HEK293 (cell line): Measurements from ENCODE around the gene CXXC4.
A peak's percentile ranks its signal among the peaks of the same experiment; 100 is the strongest.

Experiments
- CTCF ChIA-PET: fragments of 350-600 bp; formaldehyde crosslinking; extraction: SDS; loops from one replicate; lab custom pipeline; 2021; ENCODE audit warnings: antibody characterized with exemption; lab: Yijun Ruan, JAX
- POLR2A ChIA-PET: fragments of 300-600 bp; formaldehyde crosslinking; extraction: SDS; loops from one replicate; lab custom pipeline; 2020; ENCODE audit warnings: antibody characterized with exemption, inconsistent platforms; lab: Yijun Ruan, JAX
- H3K27ac ChIP-seq: fragments of 200-500 bp; sonication (Bioruptor generic); 2 replicates; pipeline ENCODE4 v1.5.1; 2014; ENCODE audit warnings: low read depth, low read length, control low read depth, inconsistent platforms; ENCODE audit errors: extremely low read depth
- H3K36me3 ChIP-seq, 2 experiments: fragments of 200-500 bp in 1 of 2; sonication (Bioruptor generic) in 1 of 2; 1 replicate in 1 of 2; 2 replicates in 1 of 2; pipeline ENCODE4 v1.5.1; 2014 to 2017; ENCODE audit warnings: inconsistent platforms in 2 of 2, low read length in 2 of 2; ENCODE audit not compliant: control insufficient read depth in 2 of 2, insufficient read depth in 1 of 2
- H3K4me1 ChIP-seq: fragments of 200-500 bp; sonication (Bioruptor generic); 2 replicates; pipeline ENCODE4 v1.5.1; 2014; ENCODE audit warnings: mild to moderate bottlenecking, low read length, inconsistent platforms; ENCODE audit not compliant: control insufficient read depth, insufficient read depth
- H3K4me3 ChIP-seq: 2 replicates; pipeline ENCODE4 v1.5.1; 2011; ENCODE audit warnings: low read depth, mild to moderate bottlenecking, control low read depth, low read length, moderate library complexity
- H3K9me3 ChIP-seq: fragments of 200-500 bp; sonication (Bioruptor generic); 2 replicates; pipeline ENCODE4 v1.5.1; 2014; ENCODE audit warnings: low read depth, low read length, inconsistent platforms; ENCODE audit not compliant: control insufficient read depth, insufficient read depth
- EGR2 ChIP-seq: fragments of 450-650 bp; formaldehyde crosslinking; IDR thresholded peaks from 2 replicates; pipeline ENCODE4 v1.5.1; 2016; ENCODE audit warnings: low read depth, missing biosample characterization, missing genetic modification characterization
- FEZF1 ChIP-seq: fragments of 450-650 bp; formaldehyde crosslinking; IDR thresholded peaks from 2 replicates; pipeline ENCODE4 v1.5.1; 2016; ENCODE audit warnings: missing biosample characterization, missing genetic modification characterization
- PRDM10 ChIP-seq: fragments of 450-650 bp; formaldehyde crosslinking; IDR thresholded peaks from 2 replicates; pipeline ENCODE4 v1.5.1; 2016; ENCODE audit warnings: missing biosample characterization, missing genetic modification characterization
- PRDM6 ChIP-seq: fragments of 450-650 bp; formaldehyde crosslinking; IDR thresholded peaks from 2 replicates; pipeline ENCODE4 v1.5.1; 2017; ENCODE audit warnings: missing biosample characterization, missing genetic modification characterization
- TRIM28 ChIP-seq: IDR thresholded peaks from 2 replicates; pipeline ENCODE4 v1.6.1; 2011; ENCODE audit warnings: low read length, control low read depth, borderline replicate concordance
- TSHZ1 ChIP-seq: fragments of 450-650 bp; formaldehyde crosslinking; IDR thresholded peaks from 2 replicates; pipeline ENCODE4 v1.5.1; 2016; ENCODE audit warnings: missing biosample characterization, missing genetic modification characterization, borderline replicate concordance
- ZBTB8A ChIP-seq: fragments of 450-650 bp; formaldehyde crosslinking; IDR thresholded peaks from 2 replicates; pipeline ENCODE4 v1.5.1; 2016; ENCODE audit warnings: missing biosample characterization, missing genetic modification characterization
- ZFHX2 ChIP-seq: fragments of 450-650 bp; formaldehyde crosslinking; conservative IDR thresholded peaks from 2 replicates; pipeline ENCODE4 v1.5.1; 2016; ENCODE audit warnings: missing biosample characterization, missing genetic modification characterization
- ZFP41 ChIP-seq: fragments of 450-650 bp; formaldehyde crosslinking; IDR thresholded peaks from 2 replicates; pipeline ENCODE4 v1.5.1; 2016; ENCODE audit warnings: missing biosample characterization, missing genetic modification characterization, borderline replicate concordance
- ZNF114 ChIP-seq: fragments of 450-650 bp; formaldehyde crosslinking; IDR thresholded peaks from 2 replicates; pipeline ENCODE4 v1.5.0; 2017; ENCODE audit warnings: missing biosample characterization, missing genetic modification characterization
- ZNF132 ChIP-seq: fragments of 450-650 bp; formaldehyde crosslinking; IDR thresholded peaks from 2 replicates; pipeline ENCODE4 v1.5.1; 2017; ENCODE audit warnings: missing biosample characterization, missing genetic modification characterization, borderline replicate concordance
- ZNF133 ChIP-seq: fragments of 450-650 bp; formaldehyde crosslinking; IDR thresholded peaks from 2 replicates; pipeline ENCODE4 v1.5.1; 2016; ENCODE audit warnings: missing biosample characterization, missing genetic modification characterization
- ZNF175 ChIP-seq: fragments of 450-650 bp; formaldehyde crosslinking; IDR thresholded peaks from 2 replicates; pipeline ENCODE4 v1.5.1; 2016; ENCODE audit warnings: missing biosample characterization, missing genetic modification characterization
- ZNF248 ChIP-seq: fragments of 450-650 bp; formaldehyde crosslinking; IDR thresholded peaks from 2 replicates; pipeline ENCODE4 v1.5.1; 2017; ENCODE audit warnings: missing biosample characterization, missing genetic modification characterization
- ZNF394 ChIP-seq: fragments of 450-650 bp; formaldehyde crosslinking; IDR thresholded peaks from 2 replicates; pipeline ENCODE4 v1.5.1; 2016; ENCODE audit warnings: missing biosample characterization, missing genetic modification characterization, mild to moderate bottlenecking, moderate library complexity, borderline replicate concordance
- ZNF416 ChIP-seq: fragments of 450-650 bp; formaldehyde crosslinking; IDR thresholded peaks from 2 replicates; pipeline ENCODE4 v1.5.1; 2016; ENCODE audit warnings: missing biosample characterization, missing genetic modification characterization
- ZNF654 ChIP-seq: fragments of 450-650 bp; formaldehyde crosslinking; IDR thresholded peaks from 2 replicates; pipeline ENCODE4 v1.5.1; 2016; ENCODE audit warnings: low read depth, missing biosample characterization, missing genetic modification characterization
- ZNF837 ChIP-seq: fragments of 450-650 bp; formaldehyde crosslinking; IDR thresholded peaks from 2 replicates; pipeline ENCODE4 v1.5.1; 2016; ENCODE audit warnings: missing biosample characterization, missing genetic modification characterization
- ZSCAN18 ChIP-seq: fragments of 450-650 bp; formaldehyde crosslinking; IDR thresholded peaks from 2 replicates; pipeline ENCODE4 v1.5.1; 2016; ENCODE audit warnings: missing biosample characterization, missing genetic modification characterization
- TF ChIP-seq, protein P1 (sequence below): fragments of 450-650 bp; formaldehyde crosslinking; IDR thresholded peaks from 2 replicates; pipeline ENCODE4 v1.5.1; 2016; ENCODE audit warnings: missing biosample characterization, missing genetic modification characterization
- TF ChIP-seq, protein P2 (sequence below): sonication (generic); formaldehyde crosslinking; IDR thresholded peaks from 2 replicates; pipeline ENCODE4 v1.8.1; 2022; ENCODE audit warnings: mild to moderate bottlenecking, moderate library complexity, missing genetic modification reagents

Gene CXXC4

DNA sequence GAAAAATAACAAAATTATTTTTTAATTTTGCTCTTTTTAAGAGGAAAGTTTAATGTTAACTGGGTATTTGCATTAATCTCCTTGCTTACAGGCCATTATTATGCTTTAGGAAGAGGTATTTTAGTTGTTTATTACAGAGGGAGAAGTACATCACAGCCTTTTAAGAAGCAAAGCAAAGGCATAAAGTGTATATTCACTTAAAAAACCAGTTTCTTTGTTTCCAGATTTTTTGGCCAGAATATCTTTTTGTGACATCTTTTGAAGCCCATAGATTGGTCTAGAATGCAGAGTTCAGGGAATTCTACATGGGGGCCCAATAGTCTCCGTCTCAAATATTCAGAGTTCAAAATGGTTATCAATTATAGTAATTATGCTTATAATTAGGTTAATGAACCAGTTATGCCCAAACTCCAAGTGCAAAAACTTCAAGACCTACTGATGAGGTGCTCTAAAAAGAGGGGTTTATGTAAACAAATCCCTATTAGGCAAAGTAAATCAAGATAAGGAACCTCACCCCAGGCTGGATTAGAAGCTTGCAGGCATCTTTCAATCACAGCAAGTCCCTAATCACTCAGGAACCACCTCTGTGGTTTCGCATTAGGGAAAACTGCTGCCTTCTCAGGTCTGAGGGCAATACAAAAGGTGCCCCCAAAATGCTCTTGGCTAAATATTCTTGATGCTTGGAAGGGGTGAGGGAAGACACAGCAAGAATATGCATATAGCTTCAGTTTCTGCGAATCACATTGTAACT is 1.4 kb downstream of the CXXC4 start:
- H3K36me3 ChIP-seq: no peaks in the 10 kb centered on the region
- POLR2A ChIA-PET: no interaction called here
- TF ChIP-seq ZNF654 (tag by site-specific recombination) (no peak), ZNF837 (no peak), TSHZ1 (no peak), ZNF248 (tag by site-specific recombination) (no peak), ZNF114 (tag by site-specific recombination) (no peak), ZSCAN18 (no peak), ZBTB8A (no peak), ZNF133 (tag by site-specific recombination) (no peak), ZNF132 (no peak), TRIM28 (no peak), ZNF175 (no peak)
- TF ChIP-seq, protein P1, sequence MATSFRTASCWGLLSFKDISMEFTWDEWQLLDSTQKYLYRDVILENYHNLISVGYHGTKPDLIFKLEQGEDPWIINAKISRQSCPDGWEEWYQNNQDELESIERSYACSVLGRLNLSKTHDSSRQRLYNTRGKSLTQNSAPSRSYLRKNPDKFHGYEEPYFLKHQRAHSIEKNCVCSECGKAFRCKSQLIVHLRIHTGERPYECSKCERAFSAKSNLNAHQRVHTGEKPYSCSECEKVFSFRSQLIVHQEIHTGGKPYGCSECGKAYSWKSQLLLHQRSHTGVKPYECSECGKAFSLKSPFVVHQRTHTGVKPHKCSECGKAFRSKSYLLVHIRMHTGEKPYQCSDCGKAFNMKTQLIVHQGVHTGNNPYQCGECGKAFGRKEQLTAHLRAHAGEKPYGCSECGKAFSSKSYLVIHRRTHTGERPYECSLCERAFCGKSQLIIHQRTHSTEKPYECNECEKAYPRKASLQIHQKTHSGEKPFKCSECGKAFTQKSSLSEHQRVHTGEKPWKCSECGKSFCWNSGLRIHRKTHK (tag by site-specific recombination): no peak
- TF ChIP-seq, protein P2, sequence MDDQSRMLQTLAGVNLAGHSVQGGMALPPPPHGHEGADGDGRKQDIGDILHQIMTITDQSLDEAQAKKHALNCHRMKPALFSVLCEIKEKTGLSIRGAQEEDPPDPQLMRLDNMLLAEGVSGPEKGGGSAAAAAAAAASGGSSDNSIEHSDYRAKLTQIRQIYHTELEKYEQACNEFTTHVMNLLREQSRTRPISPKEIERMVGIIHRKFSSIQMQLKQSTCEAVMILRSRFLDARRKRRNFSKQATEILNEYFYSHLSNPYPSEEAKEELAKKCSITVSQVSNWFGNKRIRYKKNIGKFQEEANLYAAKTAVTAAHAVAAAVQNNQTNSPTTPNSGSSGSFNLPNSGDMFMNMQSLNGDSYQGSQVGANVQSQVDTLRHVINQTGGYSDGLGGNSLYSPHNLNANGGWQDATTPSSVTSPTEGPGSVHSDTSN (CRISPR knock-in tag): no peak
- TF ChIP-seq, all 188 proteins: peak for 0
- Histone ChIP-seq H3K9me3 (no peaks in the 10 kb centered on the region), H3K27ac (no peak overlapping the region), H3K4me1 (no peaks in the 10 kb centered on the region; the same call in none of the 2 replicates), H3K4me3 (peak overlapping the region; percentile 56)
- CTCF ChIA-PET: interaction anchor here (0.6 kb wide), 2 partner anchors 24 to 432 kb away, joined by 3 to 4 read pairs; no protein-coding TSS in a partner anchor

DNA sequence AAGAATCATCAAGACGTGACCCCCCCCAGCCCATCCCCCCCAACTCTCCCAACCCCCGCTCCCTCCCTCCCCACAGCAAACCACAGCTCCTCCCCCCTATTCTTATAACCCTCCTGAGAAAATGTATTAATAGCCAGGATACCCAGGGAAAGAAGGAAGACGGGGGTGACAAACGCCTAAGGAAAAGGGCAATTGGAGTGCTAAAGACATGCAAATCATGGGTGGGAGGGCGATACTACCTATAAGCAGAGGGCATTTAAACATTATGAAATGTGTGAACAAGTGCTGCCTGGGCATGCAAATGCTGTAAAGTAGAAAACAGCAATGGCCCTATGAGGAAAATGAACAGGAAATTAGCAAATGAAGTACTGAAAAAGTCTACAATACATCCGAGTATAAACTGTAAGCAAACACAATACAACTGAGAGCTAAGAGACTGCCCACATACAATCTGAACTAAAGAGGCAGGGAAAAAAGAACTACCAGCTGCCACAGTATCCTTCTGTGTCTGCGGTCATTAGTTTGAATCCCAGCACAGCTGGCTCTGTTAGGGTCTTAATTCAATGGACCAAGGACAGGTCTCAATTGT is 2.4 kb downstream of the CXXC4 start:
- Histone ChIP-seq H3K4me3 (peak overlapping the region; percentile 57), H3K4me1 (peaks cover 2% of the 10 kb centered on the region), H3K9me3 (no peaks in the 10 kb centered on the region), H3K27ac (peak overlapping the region; percentile 96), H3K36me3 (no peaks in the 10 kb centered on the region)
- POLR2A ChIA-PET: no interaction called here
- CTCF ChIA-PET: no interaction called here
- TF ChIP-seq ZNF394 (tag by site-specific recombination) (no peak), EGR2 (tag by site-specific recombination) (peak; percentile 53), PRDM6 (tag by site-specific recombination) (peak; percentile 54), FEZF1 (tag by site-specific recombination) (peak; percentile 30; the same call in 1 of the 2 replicates), PRDM10 (tag by site-specific recombination) (peak; percentile 58), ZNF416 (tag by site-specific recombination) (no peak), ZFP41 (tag by site-specific recombination) (no peak), ZFHX2 (tag by site-specific recombination) (peak; percentile 25; the same call in 1 of the 2 replicates)
